ENCODE results near the gene SPC25. TPM values are rescaled to one million over a fixed set of nuclear protein-coding genes. Genes with fewer than 3 reads are reported as not detected.

SPC25 gene
- total RNA-seq, 1 experiment from 2014 or later, result 31.5 TPM

GRCh38 chr2:168939918-168940317, 49.7 kb upstream of the SPC25 start:
- Histone ChIP-seq H3K23me2 (ENCODE audit: insufficient read length, low read depth, low read length, poor library complexity, severe bottlenecking) (no peaks in the 10 kb centered on the region), H2BK20ac (ENCODE audit: low read depth, low read length, poor library complexity, severe bottlenecking) (no peak overlapping the region), H3K14ac (ENCODE audit: insufficient read depth, low read length) (no peak overlapping the region), H3K4me2 (ENCODE audit: insufficient read depth, insufficient read length, low read length) (no peak overlapping the region), H3K9ac (ENCODE audit: extremely low read depth, insufficient read length, low read length) (no peak overlapping the region), H3T11ph (ENCODE audit: low read length) (no peak overlapping the region), H3K18ac (ENCODE audit: insufficient read length, low read depth, low read length) (no peak overlapping the region), H3K27ac (ENCODE audit: insufficient read length, low read depth, low read length) (no peak overlapping the region), H2BK5ac (ENCODE audit: insufficient read length, low read length) (no peak overlapping the region), H4K5ac (ENCODE audit: insufficient read length, low read depth, low read length) (no peak overlapping the region), H4K91ac (ENCODE audit: insufficient read length, low read depth, low read length) (no peak overlapping the region), H3K4me1 (ENCODE audit: insufficient read depth, low read length) (no peaks in the 10 kb centered on the region), H3K56ac (ENCODE audit: insufficient read length, low read depth, low read length) (no peak overlapping the region), H3K4ac (ENCODE audit: low read depth, low read length) (no peak overlapping the region), H2BK120ac (ENCODE audit: low read depth, low read length, poor library complexity, severe bottlenecking) (no peak overlapping the region), H3K79me2 (ENCODE audit: insufficient read depth, low read length) (no peaks in the 10 kb centered on the region), H3K23ac (ENCODE audit: insufficient read length, low read depth, low read length) (no peak overlapping the region), H2AK5ac (ENCODE audit: insufficient read length, low read length) (no peak overlapping the region), H4K20me1 (ENCODE audit: control insufficient read depth, insufficient read depth, insufficient read length) (no peaks in the 10 kb centered on the region), H2AFZ (ENCODE audit: low read length) (no peak overlapping the region), H2BK12ac (ENCODE audit: insufficient read length, low read depth, low read length) (no peak overlapping the region), H3K79me1 (ENCODE audit: insufficient read depth, low read depth, low read length, poor library complexity, severe bottlenecking) (no peaks in the 10 kb centered on the region), H3K9me3 (ENCODE audit: control insufficient read depth, low read depth, low read length) (no peaks in the 10 kb centered on the region), H4K8ac (replicated peaks; ENCODE audit: insufficient read length, low read depth, low read length) (no peak overlapping the region), H3K27me3 (ENCODE audit: insufficient read depth, low read length) (no peaks in the 10 kb centered on the region), H2BK15ac (ENCODE audit: low read depth, low read length) (no peak overlapping the region)
- no peak for TF ChIP-seq CTCF (conservative IDR thresholded peaks at IDR 0.05)
- no CpG with 5 or more reads among the region's 4 CpGs for WGBS (ENCODE audit: extremely low coverage, insufficient read length, low lambda C conversion rate)
- no peaks in the 10 kb centered on the region for H3K27me3 Mint-ChIP-seq (ENCODE audit: low read depth)
- peaks cover 0 to 3% of the 10 kb centered on the region in 2 experiments; a peak in 1 of 4 replicates for H3K4me1 Mint-ChIP-seq
- H3K9me3 Mint-ChIP-seq, result no peaks in the 10 kb centered on the region
- H3K27ac Mint-ChIP-seq, result no peak overlapping the region
- H3K36me3 Mint-ChIP-seq (ENCODE audit: insufficient read depth in 1 of 3, low read depth in 3 of 3), result no peaks in the 10 kb centered on the region
- no peak for DNase-seq
- H3K4me3 Mint-ChIP-seq, result no peak overlapping the region

All from H9 (cell line).